Measurements from ENCODE around the gene AOC2.
"Not testable (repeated sequence)": the region's sequence is repeated elsewhere in the genome, so short reads cannot be mapped to it uniquely, and the experiment has no call there.

The AOC2 gene

DNA sequence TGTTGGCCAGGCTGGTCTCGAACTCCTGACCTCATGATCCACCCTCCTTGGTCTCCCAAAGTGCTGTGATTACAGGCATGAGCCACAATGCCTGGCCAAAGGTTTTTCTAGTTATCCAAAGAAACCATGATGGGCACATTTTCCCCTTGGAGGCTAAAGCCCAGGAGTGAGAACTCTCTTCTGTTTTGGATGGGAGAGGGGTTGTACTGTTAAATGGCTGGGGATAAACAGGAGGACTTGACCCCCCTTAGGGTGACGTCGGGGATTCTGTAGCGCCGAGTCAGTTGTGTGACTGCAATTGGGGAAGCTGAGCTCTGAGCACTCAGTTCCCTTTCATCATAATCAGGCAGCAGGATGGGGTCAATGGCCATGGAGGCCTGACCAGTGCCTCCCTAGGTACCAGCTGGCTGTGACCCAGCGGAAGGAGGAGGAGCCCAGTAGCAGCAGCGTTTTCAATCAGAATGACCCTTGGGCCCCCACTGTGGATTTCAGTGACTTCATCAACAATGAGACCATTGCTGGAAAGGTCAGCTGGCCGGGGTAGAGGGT is 10.7 kb downstream of the AOC2 start:
- no peak for DNase-seq

DNA sequence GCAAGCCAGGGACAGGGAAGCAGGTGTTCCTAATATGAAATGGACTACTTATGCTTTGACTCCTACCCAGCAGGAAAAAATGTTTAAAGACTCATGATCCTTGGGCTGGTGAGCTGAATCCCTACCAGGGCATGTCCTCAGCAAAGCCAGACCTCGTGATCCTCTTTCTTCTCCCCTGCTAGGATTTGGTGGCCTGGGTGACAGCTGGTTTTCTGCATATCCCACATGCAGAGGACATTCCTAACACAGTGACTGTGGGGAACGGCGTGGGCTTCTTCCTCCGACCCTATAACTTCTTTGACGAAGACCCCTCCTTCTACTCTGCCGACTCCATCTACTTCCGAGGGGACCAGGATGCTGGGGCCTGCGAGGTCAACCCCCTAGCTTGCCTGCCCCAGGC is 11.7 kb downstream of the AOC2 start:
- not testable (repeated sequence) for DNase-seq

- DNase-seq: not testable (repeated sequence)
Measured at GRCh38 chr17:42856516-42856915, 12.1 kb downstream of the AOC2 start.

DNA sequence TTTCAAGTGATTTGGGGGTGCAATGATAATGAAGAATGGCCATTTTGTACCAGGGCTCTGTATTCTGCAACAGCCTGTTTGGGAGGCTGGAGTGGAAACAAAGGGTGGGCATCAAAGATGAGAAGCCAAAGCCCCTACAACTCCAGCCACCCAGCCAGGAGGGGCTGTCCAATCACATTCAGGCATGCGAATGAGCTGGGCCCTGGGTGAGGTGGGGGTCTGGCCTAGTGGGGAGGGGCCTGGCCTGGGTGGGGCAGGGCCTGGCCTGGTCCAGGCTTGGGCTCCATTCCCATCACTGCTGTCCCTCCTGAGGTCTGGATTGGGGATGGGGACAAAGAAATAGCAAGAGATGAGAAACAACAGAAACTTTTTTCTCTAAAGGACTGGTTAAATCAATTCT is 13.0 kb downstream of the AOC2 start:
- DNase-seq: no peak

- DNase-seq: no peak
Measured at GRCh38 chr17:42865638-42866094, 21.3 kb downstream of the AOC2 start.

DNA sequence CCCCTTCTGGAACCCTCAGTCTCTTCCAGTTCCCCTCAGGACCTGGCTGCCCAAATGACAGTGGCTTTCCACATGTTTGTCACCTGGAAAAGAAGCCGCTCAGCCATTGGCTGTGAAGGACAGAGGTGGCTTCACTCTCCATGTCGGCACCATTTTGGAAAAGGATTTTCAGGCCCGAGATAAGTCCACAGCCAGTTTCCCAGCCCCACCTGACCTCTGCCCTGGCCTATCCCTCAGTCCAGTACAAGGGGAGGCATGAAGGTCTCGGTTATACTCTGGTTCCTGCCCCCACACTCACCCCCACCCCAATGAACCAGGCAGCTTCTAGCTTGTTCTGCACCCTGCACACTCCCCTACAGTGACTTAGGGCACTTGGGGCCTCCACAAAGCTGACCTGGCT is 21.8 kb downstream of the AOC2 start:
- no peak for DNase-seq

- DNase-seq: no peak
Measured at GRCh38 chr17:42866631-42867575, 22.5 kb downstream of the AOC2 start.

DNA sequence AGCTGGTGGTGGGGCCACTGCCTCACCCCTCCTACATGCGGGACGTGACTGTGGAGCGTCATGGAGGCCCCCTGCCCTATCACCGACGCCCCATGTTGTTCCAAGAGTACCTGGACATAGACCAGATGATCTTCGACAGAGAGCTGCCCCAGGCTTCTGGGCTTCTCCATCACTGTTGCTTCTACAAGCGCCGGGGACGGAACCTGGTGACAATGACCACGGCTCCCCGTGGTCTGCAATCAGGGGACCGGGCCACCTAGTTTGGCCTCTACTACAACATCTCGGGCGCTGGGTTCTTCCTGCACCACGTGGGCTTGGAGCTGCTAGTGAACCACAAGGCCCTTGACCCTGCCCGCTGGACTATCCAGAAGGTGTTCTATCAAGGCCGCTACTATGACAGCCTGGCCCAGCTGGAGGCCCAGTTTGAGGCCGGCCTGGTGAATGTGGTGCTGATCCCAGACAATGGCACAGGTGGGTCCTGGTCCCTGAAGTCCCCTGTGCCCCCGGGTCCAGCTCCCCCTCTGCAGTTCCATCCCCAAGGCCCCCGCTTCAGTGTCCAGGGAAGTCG is 23.4 kb downstream of the AOC2 start:
- DNase-seq: not testable (repeated sequence)

DNA sequence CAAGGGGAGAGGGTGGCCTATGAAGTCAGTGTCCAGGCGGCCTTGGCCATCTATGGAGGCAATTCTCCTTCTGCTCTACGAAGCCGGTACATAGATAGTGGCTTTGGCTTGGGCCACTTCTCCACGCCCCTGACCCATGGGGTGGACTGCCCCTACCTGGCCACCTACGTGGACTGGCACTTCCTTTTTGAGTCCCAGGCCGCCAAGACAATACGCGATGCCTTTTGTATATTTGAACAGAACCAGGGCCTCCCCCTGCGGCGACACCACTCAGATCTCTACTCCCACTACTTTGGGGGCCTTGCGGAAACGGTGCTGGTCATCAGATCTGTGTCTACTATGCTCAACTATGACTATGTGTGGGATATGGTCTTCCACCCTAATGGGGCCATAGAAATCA is 24.0 kb downstream of the AOC2 start:
- DNase-seq: no peak

DNA sequence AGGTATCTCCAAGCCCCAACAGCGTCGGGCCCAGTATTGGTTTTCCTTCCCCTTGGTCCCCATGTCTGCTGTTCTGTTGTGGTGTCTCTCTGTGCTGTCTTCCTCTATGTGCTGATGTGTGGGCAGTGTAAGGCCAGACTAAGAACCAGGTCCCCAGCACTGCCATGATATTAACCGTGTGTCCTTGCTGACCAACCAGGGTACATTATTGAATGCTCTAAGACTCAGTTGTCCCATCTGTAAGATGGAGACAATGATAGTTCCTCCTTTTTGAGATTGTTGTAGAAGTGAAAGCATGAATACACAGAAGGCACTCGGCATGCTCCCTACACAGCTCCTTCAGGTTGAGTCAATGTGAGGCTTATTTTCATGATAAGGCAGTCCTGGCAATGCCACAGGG is 27.3 kb downstream of the AOC2 start:
- DNase-seq: no peak

DNA sequence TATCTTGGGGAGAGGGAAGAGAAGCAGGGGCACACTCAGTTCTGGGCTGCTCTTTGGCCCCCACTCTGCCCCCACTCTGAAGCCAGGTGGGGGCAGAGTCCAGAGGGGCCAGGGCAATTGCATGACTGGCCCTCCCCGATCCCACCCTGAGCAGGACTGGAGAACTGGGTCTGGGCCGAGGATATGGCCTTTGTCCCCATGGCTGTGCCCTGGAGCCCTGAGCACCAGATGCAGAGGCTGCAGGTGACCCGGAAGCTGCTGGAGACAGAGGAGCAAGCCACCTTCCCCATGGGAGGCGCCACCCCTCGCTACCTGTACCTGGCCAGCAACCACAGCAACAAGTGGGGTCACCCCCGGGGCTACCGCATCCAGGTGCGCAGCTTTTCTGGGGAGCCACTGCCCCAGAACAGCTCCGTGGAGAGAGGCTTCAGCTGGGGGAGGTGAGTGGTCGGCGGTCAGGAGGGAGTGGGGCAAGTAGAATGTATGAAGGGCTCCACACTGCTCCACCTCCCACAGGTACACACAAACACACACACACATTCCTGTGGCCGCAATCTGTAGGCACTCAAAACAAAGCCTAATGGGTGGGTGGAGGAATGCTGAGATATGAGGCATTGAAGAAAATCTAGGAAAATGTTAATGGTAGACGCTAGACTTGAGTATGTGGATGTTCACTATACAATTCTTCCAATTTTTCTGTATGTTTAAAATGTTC is 28.0 kb downstream of the AOC2 start:
- no peak for DNase-seq

GRCh38 chr17:42873315-42873714 is 28.9 kb downstream of the AOC2 start:
- no peak for DNase-seq

- not testable (repeated sequence) for DNase-seq
Measured at GRCh38 chr17:42873932-42874695, 29.7 kb downstream of the AOC2 start.

DNA sequence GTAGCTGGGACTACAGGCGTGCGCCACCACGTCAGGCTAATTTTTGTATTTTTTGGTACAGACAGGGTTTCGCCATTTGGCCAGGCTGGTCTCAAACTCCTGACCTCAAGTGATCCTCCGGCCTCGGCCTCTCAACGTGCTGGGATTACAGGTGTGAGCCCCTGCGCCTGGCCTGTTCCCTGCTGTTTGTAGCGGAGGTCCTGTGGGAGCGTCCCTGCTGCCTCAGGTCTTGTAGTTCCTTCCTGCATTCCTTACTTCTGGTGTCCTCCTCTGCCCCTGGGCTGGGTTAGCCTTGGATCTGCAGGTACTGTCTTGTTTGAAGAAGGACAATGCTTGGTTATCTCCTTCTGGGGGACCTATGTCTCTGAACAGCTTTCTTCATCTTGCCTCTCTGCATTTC is 32.7 kb downstream of the AOC2 start:
- DNase-seq: no peak

- no peak for DNase-seq
Measured at GRCh38 chr17:42878123-42878880, 33.9 kb downstream of the AOC2 start.

DNA sequence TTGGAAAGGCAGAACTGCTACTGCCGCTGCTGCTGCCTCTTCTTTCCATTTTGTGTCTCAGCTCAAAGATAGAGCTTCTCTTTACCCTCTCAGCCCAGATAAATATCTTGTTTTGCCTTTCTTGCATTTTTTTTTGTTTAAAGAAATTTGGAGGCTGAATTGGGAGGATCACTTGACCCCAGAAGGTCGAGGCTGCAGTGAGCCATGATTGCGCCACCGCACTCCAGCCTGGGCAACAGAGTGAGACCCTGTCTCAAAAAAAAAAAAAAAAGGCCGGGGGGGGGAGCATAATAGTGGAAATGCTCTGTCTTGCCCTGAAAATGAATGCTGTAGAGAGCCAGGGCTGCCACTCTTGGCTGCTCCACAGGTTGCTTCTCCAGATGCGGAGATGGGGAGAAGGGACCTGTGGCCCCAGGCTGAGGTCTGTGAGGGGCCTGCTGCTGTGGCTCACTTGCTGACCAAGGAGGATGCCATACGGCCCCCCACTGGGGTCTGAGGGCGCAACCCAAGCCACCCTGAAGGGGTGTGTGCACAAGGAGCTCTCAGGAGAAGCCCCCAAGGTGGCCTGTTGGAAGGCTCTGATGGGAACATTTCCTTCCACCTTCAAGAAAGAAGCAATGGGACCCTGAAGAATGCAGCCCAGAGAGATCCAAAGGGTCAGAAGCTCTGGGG is 34.7 kb downstream of the AOC2 start:
- DNase-seq: no peak

- no peak for DNase-seq
Measured at GRCh38 chr17:42879596-42879985, 35.2 kb downstream of the AOC2 start.

DNA sequence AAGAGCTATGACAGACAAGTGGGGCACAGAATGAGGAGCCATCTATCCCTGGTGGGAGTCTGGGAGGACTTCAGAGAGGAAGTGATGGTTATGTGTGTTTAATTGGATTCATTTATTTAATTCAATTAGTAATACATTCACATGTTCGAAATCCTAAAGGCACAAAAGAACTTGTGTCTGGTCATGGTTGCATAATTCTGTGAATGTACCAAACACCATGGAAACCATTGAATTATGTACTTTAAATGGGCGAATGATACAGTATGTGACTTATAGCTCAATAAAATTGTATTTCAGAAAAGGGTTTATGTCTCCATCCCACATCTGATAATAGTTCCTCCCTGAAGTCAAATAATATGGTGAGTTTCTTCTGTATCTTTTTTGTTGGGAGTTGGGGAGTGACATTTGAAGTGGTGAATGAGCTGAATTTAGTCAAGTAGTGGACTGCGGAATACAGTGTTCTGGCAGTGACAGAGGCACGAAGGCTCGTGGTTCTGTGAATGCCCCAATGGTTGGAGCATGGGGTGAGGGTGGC is 36.5 kb downstream of the AOC2 start:
- no peak for DNase-seq

DNA sequence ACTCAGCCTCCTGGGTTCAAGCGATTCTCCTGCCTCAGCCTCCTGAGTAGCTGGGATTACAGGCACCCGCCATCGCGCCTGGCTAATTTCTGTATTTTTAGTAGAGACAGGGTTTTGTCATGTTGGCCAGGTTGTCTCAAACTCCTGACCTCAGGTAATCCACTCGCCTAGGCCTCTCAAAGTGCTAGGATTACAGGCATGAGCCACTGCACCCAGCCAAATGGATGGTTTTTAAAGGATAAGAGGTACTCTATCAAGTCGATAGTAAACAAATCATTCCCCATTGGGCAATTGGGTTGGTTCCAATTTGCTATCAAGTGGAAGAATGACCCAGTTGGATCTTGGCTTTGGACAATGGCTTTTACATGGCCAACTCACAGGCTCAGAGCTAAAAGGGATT is 37.3 kb downstream of the AOC2 start:
- not testable (repeated sequence) for DNase-seq

DNA sequence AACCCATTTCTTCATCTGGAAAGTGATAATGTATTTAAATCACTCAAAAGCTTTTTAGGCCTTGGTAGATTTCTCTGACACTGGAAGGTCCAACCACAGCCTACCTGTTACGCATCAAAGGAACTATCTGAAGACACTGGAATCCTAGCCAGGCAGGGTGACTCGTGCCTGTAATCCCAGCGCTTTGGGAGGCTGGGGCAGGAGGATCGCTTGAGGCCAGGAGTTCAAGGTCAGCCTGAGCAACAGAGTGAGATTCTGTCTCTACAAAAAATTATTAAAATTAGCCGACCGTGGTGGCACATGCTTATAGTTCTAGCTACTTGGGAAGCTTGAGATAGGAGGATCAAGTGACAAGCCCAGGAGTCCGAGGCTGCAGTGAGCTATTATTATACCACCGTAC is 37.8 kb downstream of the AOC2 start:
- no peak for DNase-seq

All from CD4-positive, alpha-beta T cell treated with Interleukin-17A for 4 hours (primary cell).